ENCODE data around the gene ZSCAN22. TPM values are rescaled to one million over a fixed set of nuclear protein-coding genes. Genes with fewer than 3 reads are reported as not detected.

Gene ZSCAN22
- total RNA-seq, 1 experiment from 2014 or later, result 3.2 TPM

DNA sequence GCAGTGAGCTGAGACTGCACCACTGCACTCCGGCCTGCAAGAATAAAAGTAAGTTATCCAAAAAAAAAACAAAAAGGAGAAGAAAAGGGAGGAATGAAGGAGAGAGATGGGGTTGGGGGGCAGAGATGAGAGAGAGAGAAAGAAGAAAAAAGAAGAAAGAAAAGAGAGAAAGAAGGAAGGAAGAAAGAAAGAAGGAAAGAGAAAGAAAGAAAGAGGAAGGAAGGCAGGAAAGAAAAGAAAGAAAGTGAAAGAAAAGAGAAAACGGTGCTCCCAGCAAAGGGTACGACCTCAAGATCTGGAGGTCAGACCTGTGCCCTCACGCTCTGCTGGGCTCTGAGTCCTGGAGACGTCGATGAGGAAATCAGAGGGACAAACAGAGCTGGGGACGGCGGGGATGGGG, 22.8 kb downstream of the ZSCAN22 start:
- TF ChIP-seq EZH2 (IDR thresholded peaks at IDR 0.05; ENCODE audit: borderline replicate concordance, low read depth, low read length, poor library complexity, severe bottlenecking), result no peak
- TF ChIP-seq, protein P1, sequence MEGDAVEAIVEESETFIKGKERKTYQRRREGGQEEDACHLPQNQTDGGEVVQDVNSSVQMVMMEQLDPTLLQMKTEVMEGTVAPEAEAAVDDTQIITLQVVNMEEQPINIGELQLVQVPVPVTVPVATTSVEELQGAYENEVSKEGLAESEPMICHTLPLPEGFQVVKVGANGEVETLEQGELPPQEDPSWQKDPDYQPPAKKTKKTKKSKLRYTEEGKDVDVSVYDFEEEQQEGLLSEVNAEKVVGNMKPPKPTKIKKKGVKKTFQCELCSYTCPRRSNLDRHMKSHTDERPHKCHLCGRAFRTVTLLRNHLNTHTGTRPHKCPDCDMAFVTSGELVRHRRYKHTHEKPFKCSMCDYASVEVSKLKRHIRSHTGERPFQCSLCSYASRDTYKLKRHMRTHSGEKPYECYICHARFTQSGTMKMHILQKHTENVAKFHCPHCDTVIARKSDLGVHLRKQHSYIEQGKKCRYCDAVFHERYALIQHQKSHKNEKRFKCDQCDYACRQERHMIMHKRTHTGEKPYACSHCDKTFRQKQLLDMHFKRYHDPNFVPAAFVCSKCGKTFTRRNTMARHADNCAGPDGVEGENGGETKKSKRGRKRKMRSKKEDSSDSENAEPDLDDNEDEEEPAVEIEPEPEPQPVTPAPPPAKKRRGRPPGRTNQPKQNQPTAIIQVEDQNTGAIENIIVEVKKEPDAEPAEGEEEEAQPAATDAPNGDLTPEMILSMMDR (conservative IDR thresholded peaks at IDR 0.05; ENCODE audit: low read depth, low read length), result no peak
- intact Hi-C loops (cut with micrococcal nuclease; ENCODE audit: unreplicated experiment), result no loop called here
- Histone ChIP-seq H3K27ac (ENCODE audit: low read depth, low read length, poor library complexity, severe bottlenecking) (no peak overlapping the region), H3K27me3 (replicated peaks; ENCODE audit: insufficient read depth, low read depth, low read length, poor library complexity) (no peaks in the 10 kb centered on the region), H3K36me3 (ENCODE audit: insufficient read depth, low read length, poor library complexity, severe bottlenecking) (no peaks in the 10 kb centered on the region), H3K4me1 (ENCODE audit: insufficient read depth, low read length, poor library complexity, severe bottlenecking) (peaks cover 8% of the 10 kb centered on the region), H3K9me3 (ENCODE audit: low read depth, low read length, poor library complexity, severe bottlenecking) (no peaks in the 10 kb centered on the region), H3K4me3 (ENCODE audit: low read depth, low read length, poor library complexity, severe bottlenecking) (no peak overlapping the region)
- CTCF ChIA-PET, result no interaction called here
- POLR2A ChIA-PET (ENCODE audit: low non-redundant PET), result interaction anchor here (0.7 kb wide), 1 partner anchor 32 kb away, joined by 8 read pairs; no protein-coding TSS in a partner anchor
- no TSS peak for BruUV-seq (replicated peaks)
- DNase-seq (ENCODE audit: low spot score), result no peak

DNA sequence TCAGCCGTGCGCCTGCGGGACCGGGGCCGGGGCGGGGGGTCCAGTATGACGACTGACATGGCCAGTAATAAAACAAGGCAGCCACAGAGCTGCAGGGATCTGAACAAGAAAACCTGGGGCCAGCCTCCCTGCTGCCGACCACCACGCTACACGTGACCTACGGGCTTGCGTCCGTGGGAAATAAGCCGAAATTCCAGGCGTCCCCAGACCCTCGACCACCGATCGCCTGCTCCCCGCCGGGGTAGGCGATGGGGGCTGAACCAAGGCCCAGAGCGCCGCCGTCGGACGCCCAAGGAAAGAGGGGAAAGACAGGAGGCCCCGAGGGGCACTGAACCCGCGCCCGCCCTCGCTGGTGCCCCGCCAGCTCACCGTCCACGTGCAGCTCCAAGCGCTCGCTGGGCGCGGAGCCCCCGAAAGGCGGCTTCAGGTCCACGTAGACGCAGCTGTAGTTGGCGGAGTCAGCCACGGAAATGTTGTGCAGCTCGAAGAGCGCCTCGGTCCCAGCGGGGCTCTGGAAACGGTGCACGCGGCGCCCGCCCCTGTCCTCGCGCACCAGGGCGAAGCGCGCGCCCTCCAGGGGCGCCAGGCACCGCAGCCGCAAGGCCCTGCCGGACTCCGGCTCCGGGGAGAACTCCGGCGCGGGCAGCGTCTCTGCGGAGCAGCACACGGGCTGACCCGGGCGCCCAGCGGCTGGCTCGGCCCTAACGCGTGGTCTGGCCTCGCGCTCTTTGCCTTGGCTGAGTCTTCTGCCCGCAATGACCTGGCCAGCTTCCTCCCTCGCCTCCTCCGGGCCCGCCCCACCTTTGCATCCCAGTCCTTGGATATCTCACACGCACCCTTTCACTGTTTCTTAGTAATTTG, 23.4 kb downstream of the ZSCAN22 start:
- no peak for TF ChIP-seq EZH2 (IDR thresholded peaks at IDR 0.05; ENCODE audit: borderline replicate concordance, low read depth, low read length, poor library complexity, severe bottlenecking)
- TF ChIP-seq, protein P1 (conservative IDR thresholded peaks at IDR 0.05; ENCODE audit: low read depth, low read length), result no peak
- H3K27me3 ChIP-seq (replicated peaks; ENCODE audit: insufficient read depth, low read depth, low read length, poor library complexity), result no peaks in the 10 kb centered on the region
- intact Hi-C loops (cut with micrococcal nuclease; ENCODE audit: unreplicated experiment), result no loop called here
- H3K4me3 ChIP-seq (ENCODE audit: low read depth, low read length, poor library complexity, severe bottlenecking), result no peak overlapping the region
- H3K9me3 ChIP-seq (ENCODE audit: low read depth, low read length, poor library complexity, severe bottlenecking), result no peaks in the 10 kb centered on the region
- H3K27ac ChIP-seq (ENCODE audit: low read depth, low read length, poor library complexity, severe bottlenecking), result no peak overlapping the region
- ChIA-PET POLR2A (ENCODE audit: low non-redundant PET) (no interaction called here), CTCF (no interaction called here)
- no peak for DNase-seq (ENCODE audit: low spot score)
- peaks cover 8% of the 10 kb centered on the region for H3K4me1 ChIP-seq (ENCODE audit: insufficient read depth, low read length, poor library complexity, severe bottlenecking)
- no peaks in the 10 kb centered on the region for H3K36me3 ChIP-seq (ENCODE audit: insufficient read depth, low read length, poor library complexity, severe bottlenecking)
- BruUV-seq (replicated peaks), result no TSS peak

DNA sequence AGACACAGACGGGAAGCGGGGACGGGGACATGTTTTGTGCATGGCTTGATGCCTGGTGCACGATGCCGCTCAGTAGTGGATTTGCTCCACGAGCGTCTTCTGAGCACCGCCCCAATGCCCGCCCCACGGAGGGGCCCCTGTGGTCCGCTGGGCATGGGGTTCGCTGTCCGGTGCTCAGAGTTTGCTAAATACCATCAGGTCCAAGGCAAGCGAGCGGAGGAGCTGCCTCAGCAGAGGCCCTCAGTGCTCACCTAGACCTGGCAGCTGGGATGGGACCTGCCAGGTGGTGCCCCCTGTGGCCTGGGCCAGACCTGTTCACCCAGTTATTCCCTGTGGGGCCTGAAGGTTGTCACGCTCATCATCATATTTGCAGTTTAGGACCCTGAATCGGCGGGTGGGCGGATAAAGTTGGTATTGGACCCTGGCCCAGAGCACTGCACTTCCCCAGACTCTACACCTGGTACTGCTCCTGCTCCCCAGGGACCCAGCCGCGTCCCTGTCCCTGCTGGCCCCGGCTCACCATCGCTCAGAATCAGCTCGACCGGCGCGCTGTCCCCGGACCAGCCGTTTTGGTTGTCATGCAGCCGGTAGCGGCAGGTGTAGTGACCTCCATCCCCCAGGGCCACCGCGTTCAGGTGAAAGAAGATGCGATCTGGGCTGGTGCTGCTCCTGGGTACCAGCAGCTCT, 24.2 kb downstream of the ZSCAN22 start:
- CTCF ChIA-PET, result no interaction called here
- H3K27ac ChIP-seq (ENCODE audit: low read depth, low read length, poor library complexity, severe bottlenecking), result no peak overlapping the region
- TF ChIP-seq, protein P1 (conservative IDR thresholded peaks at IDR 0.05; ENCODE audit: low read depth, low read length), result no peak
- no peak for TF ChIP-seq EZH2 (IDR thresholded peaks at IDR 0.05; ENCODE audit: borderline replicate concordance, low read depth, low read length, poor library complexity, severe bottlenecking)
- intact Hi-C loops (cut with micrococcal nuclease; ENCODE audit: unreplicated experiment), result no loop called here
- H3K4me3 ChIP-seq (ENCODE audit: low read depth, low read length, poor library complexity, severe bottlenecking), result no peak overlapping the region
- no peaks in the 10 kb centered on the region for H3K9me3 ChIP-seq (ENCODE audit: low read depth, low read length, poor library complexity, severe bottlenecking)
- no TSS peak for BruUV-seq (replicated peaks)
- DNase-seq (ENCODE audit: low spot score), result no peak
- no peaks in the 10 kb centered on the region for H3K27me3 ChIP-seq (replicated peaks; ENCODE audit: insufficient read depth, low read depth, low read length, poor library complexity)
- no peaks in the 10 kb centered on the region for H3K36me3 ChIP-seq (ENCODE audit: insufficient read depth, low read length, poor library complexity, severe bottlenecking)
- POLR2A ChIA-PET (ENCODE audit: low non-redundant PET), result no interaction called here
- peaks cover 8% of the 10 kb centered on the region for H3K4me1 ChIP-seq (ENCODE audit: insufficient read depth, low read length, poor library complexity, severe bottlenecking)

Data from A673 (cell line).